Skeletal muscle satellite cell (primary cell): ENCODE data around the gene ZNF425.

Source experiments
- H3K27me3 ChIP-seq: 2 replicates; pipeline ENCODE4 v1.7.0; 2013; ENCODE audit warnings: low read length; ENCODE audit not compliant: control insufficient read depth, insufficient read depth
- H3K36me3 ChIP-seq: 2 replicates; pipeline ENCODE4 v1.7.0; 2013; ENCODE audit warnings: mild to moderate bottlenecking, control low read depth, low read length; ENCODE audit not compliant: insufficient read depth
- H3K4me1 ChIP-seq: 2 replicates; pipeline ENCODE4 v1.7.0; 2013; ENCODE audit warnings: low read length; ENCODE audit not compliant: control insufficient read depth, insufficient read depth
- H3K4me2 ChIP-seq: 2 replicates; pipeline ENCODE4 v1.7.0; 2013; ENCODE audit warnings: mild to moderate bottlenecking, low read length
- H3K4me3 ChIP-seq: 2 replicates; pipeline ENCODE4 v1.7.0; 2013; ENCODE audit warnings: low read length
- H3K9ac ChIP-seq: 2 replicates; pipeline ENCODE4 v1.7.0; 2013; ENCODE audit warnings: mild to moderate bottlenecking, low read depth, low read length, moderate library complexity
- H3K9me3 ChIP-seq: replicated peaks from 2 replicates; pipeline ENCODE4 v1.7.0; 2013; ENCODE audit warnings: mild to moderate bottlenecking, control low read depth, low read length

Gene ZNF425

DNA sequence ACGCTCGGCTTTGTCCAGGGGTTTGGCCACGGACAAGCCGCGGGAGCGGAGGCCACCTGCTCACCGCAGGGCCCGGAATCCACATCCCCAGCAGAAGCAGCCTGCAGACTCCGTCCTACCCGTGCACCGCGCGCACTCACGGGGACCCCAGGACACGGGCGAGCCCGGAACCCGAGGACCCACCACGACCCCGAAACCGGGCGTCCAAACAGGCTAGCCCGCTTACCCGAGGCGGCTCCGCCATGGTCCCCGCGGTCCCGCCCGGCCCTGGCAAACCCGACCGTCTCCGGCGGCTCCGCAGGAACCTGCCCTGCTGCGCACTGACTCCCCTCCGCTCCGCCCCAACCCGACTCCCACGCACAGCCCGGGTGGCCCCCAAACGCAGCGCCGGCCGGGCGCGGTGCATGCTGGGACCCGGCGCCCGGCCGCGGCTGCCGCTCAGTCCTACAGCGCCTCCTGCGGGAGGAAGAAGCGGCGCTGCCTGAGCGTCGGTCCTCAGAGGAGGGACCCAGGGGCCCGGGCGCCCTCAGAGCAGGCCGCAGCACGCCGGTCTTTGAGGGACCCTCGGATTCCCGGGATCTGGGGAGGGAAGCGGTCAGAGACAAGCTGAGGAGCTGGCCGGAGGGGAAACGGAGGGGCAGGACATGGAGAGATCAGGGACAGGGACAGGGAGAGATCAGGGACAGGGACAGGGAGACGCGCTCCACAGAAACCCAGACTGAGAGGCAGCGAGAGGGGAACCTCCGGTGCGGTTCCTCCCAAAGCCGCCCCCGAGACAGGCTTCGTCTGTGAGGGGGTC lies 35.5 kb downstream of the ZNF425 start, which contains the start of gene ZNF786:
Gene ZNF786, minus strand, starts transcription at position 322 of the 799 bp plus-strand sequence. Its CDS starts 78 bp downstream, at position 244.
- Histone ChIP-seq H3K9me3 (no peaks in the 10 kb centered on the region), H3K9ac (peak within 1 kb of the TSS; percentile 90), H3K4me3 (peak within 1 kb of the TSS; percentile 97), H3K36me3 (no peaks in the 10 kb centered on the region), H3K27me3 (no peaks in the 10 kb centered on the region), H3K4me2 (peak within 1 kb of the TSS; percentile 94), H3K4me1 (peaks cover 4% of the 10 kb centered on the region)

- no peaks in the 10 kb centered on the region for H3K36me3 ChIP-seq
- H3K9me3 ChIP-seq = no peaks in the 10 kb centered on the region
- no peak overlapping the region for H3K4me3 ChIP-seq
- peaks cover 4% of the 10 kb centered on the region for H3K4me1 ChIP-seq
- no peaks in the 10 kb centered on the region for H3K27me3 ChIP-seq
- H3K9ac ChIP-seq = no peak overlapping the region
- H3K4me2 ChIP-seq = no peak overlapping the region
These were observed 38.7 kb downstream of the ZNF425 start for GRCh38 chr7:149087376-149087775.

DNA sequence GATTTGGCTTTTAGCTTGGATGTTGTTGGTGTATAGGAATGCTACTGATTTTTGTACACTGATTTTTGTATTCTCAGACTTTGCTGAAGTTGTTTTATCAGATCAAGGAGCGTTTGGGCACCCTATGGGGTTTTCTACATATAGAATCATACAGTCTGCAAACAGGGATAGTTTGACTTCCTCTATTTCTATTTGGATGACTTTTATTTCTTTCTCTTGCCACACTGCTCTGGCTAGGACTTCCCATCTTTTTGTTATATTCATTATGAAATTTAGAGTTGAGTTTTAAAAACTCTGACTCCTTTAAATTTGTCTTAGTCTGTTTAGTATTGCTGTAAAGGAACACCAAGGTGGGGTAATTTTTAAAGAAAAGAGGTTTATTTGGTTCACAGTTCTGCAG lies 40.3 kb downstream of the ZNF425 start:
- Histone ChIP-seq H3K36me3 (no peaks in the 10 kb centered on the region), H3K9me3 (no peaks in the 10 kb centered on the region), H3K4me1 (no peaks in the 10 kb centered on the region), H3K4me3 (no peak overlapping the region), H3K9ac (no peak overlapping the region), H3K4me2 (no peak overlapping the region), H3K27me3 (no peaks in the 10 kb centered on the region)

DNA sequence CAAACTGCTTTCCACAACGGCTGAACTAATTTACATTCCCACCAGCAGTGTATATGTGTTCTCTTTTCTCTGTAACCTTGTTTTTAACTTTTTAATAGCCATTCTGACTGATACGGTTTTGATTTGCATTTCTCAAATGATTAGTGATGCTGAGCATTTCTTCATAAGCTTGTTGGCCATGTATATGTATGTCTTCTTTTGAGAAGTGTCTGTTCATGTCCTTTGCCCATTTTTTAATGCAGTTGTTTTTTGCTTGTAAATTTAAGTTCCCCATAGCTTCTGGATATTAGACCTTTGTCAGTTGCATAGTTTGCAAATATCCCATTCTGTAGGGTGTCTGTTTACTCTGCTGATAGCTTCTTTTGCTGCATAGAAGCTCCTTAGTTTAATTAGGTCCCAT lies 41.7 kb downstream of the ZNF425 start:
- H3K4me3 ChIP-seq = no peak overlapping the region
- H3K36me3 ChIP-seq = peaks cover 7% of the 10 kb centered on the region
- H3K9ac ChIP-seq = no peak overlapping the region
- no peaks in the 10 kb centered on the region for H3K27me3 ChIP-seq
- no peak overlapping the region for H3K4me2 ChIP-seq
- H3K4me1 ChIP-seq = no peaks in the 10 kb centered on the region
- no peaks in the 10 kb centered on the region for H3K9me3 ChIP-seq

DNA sequence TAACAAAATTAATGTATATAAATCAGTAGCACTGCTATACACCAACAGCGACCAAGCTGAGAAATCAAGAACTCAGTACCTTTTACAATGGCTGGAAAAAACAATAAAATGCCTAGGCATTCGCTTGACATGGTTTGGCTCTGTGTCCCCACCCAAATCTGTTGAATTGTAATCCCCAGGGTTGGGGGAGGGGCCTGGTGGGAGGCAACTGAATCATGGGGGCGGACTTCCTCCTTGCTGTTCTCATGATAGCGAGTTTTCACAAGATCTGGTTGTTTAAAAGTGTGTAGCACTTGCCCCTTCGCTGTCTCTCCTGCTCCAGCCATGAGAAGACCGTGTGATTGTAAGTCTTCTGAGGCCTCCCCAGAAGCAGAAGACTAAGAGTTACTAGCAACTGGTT lies 44.2 kb downstream of the ZNF425 start:
- H3K36me3 ChIP-seq = peaks cover 7% of the 10 kb centered on the region
- H3K4me1 ChIP-seq = no peaks in the 10 kb centered on the region
- no peak overlapping the region for H3K9ac ChIP-seq
- H3K4me3 ChIP-seq = no peak overlapping the region
- H3K27me3 ChIP-seq = no peaks in the 10 kb centered on the region
- no peak overlapping the region for H3K4me2 ChIP-seq
- no peaks in the 10 kb centered on the region for H3K9me3 ChIP-seq

GRCh38 chr7:149077594-149077993 lies 48.5 kb downstream of the ZNF425 start:
- Histone ChIP-seq H3K36me3 (peaks cover 14% of the 10 kb centered on the region), H3K9me3 (no peaks in the 10 kb centered on the region), H3K9ac (no peak overlapping the region), H3K4me1 (no peaks in the 10 kb centered on the region), H3K4me2 (no peak overlapping the region), H3K27me3 (no peaks in the 10 kb centered on the region), H3K4me3 (no peak overlapping the region)

GRCh38 chr7:149075286-149075685 lies 50.8 kb downstream of the ZNF425 start:
- no peaks in the 10 kb centered on the region for H3K4me1 ChIP-seq
- no peaks in the 10 kb centered on the region for H3K27me3 ChIP-seq
- H3K9ac ChIP-seq = no peak overlapping the region
- H3K4me3 ChIP-seq = no peak overlapping the region
- peaks cover 33% of the 10 kb centered on the region for H3K36me3 ChIP-seq
- H3K9me3 ChIP-seq = no peaks in the 10 kb centered on the region
- H3K4me2 ChIP-seq = no peak overlapping the region

GRCh38 chr7:149074116-149074885 lies 51.8 kb downstream of the ZNF425 start:
- Histone ChIP-seq H3K9me3 (no peaks in the 10 kb centered on the region), H3K4me1 (no peaks in the 10 kb centered on the region), H3K4me2 (no peak overlapping the region), H3K27me3 (no peaks in the 10 kb centered on the region), H3K9ac (no peak overlapping the region), H3K36me3 (peaks cover 33% of the 10 kb centered on the region), H3K4me3 (no peak overlapping the region)

GRCh38 chr7:149072438-149072775 lies 53.7 kb downstream of the ZNF425 start:
- peaks cover 37% of the 10 kb centered on the region for H3K36me3 ChIP-seq
- no peak overlapping the region for H3K4me3 ChIP-seq
- H3K27me3 ChIP-seq = no peaks in the 10 kb centered on the region
- H3K9ac ChIP-seq = no peak overlapping the region
- H3K4me1 ChIP-seq = no peaks in the 10 kb centered on the region
- no peaks in the 10 kb centered on the region for H3K9me3 ChIP-seq
- no peak overlapping the region for H3K4me2 ChIP-seq

GRCh38 chr7:149071641-149072437 lies 54.3 kb downstream of the ZNF425 start:
- H3K27me3 ChIP-seq = no peaks in the 10 kb centered on the region
- H3K36me3 ChIP-seq = peaks cover 37% of the 10 kb centered on the region
- no peaks in the 10 kb centered on the region for H3K9me3 ChIP-seq
- no peak overlapping the region for H3K4me2 ChIP-seq
- H3K4me3 ChIP-seq = no peak overlapping the region
- H3K4me1 ChIP-seq = no peaks in the 10 kb centered on the region
- H3K9ac ChIP-seq = no peak overlapping the region

DNA sequence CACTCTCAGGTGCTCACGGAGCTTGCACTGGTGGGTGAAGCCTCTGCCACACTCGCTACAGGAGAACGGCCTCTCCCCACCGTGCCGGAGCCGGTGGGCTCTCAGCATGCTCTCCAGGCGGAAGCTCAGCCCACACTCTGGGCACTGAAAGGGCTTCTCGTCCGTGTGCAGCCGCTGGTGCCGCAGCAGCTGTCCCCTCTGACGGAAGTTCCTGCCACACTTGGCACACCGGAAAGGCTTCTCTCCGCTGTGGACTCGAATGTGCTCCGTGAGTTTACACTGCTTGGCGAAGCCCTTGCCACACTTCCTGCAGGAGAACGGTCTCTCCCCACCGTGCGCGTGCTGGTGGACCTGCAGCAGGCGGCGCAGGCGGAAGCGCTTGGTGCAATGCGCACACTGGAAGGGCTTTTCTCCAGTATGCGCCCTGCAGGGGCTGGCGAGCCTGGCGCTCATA lies 54.9 kb downstream of the ZNF425 start:
- no peaks in the 10 kb centered on the region for H3K9me3 ChIP-seq
- H3K27me3 ChIP-seq = no peaks in the 10 kb centered on the region
- H3K36me3 ChIP-seq = peaks cover 37% of the 10 kb centered on the region
- no peak overlapping the region for H3K9ac ChIP-seq
- H3K4me1 ChIP-seq = no peaks in the 10 kb centered on the region
- H3K4me2 ChIP-seq = no peak overlapping the region
- no peak overlapping the region for H3K4me3 ChIP-seq
